ENCODE measurements around the gene MAGI2. TPM values are rescaled to one million over a fixed set of nuclear protein-coding genes. Genes with fewer than 3 reads are reported as not detected.

Gene MAGI2
- total and polyA plus RNA-seq, 2 experiments from 2014 or later = 10.4 to 26.4 TPM

DNA sequence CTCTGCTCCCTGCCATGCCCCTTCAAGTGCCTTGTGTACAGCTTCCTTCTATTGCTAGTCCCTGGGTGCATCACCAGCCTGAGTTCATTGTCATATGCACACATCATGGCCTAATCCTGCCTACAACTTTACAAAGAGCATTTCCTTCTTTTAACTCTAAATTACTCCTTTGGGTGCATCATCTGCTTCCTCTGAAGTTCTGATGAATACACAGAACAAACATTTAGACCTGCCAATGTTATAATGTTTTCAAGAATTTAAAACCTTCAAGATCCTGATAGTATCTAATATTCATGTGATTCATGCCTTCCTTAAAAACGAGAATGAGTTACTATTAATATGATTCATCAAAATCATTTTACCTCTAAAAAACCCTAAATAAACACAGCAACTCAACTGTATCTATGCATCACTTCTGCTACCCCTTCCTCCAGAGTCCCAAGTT is 357.1 kb downstream of the MAGI2 start:
- DNase-seq (ENCODE audit: low spot score) = no peak
- Mint-ChIP-seq H3K4me3 (no peak overlapping the region), H3K9me3 (0 out of 3 replicates have a peak, but pooled peaks cover 5% of the 10 kb centered on the region), H3K4me1 (no peaks in the 10 kb centered on the region), H3K36me3 (ENCODE audit: low read depth) (no peaks in the 10 kb centered on the region), H3K27me3 (ENCODE audit: insufficient read depth, low read depth, poor library complexity) (no peaks in the 10 kb centered on the region), H3K27ac (no peak overlapping the region)
- ATAC-seq = no peak
- Histone ChIP-seq H3K4me3 (no peak overlapping the region), H3K27me3 (ENCODE audit: insufficient read depth) (no peaks in the 10 kb centered on the region), H3K36me3 (ENCODE audit: insufficient read depth) (no peaks in the 10 kb centered on the region), H2AFZ (no peak overlapping the region), H3K4me2 (no peak overlapping the region), H3F3A (replicated peaks; ENCODE audit: low read depth) (no peaks in the 10 kb centered on the region), H3K27ac (ENCODE audit: low read depth) (no peak overlapping the region), H4K20me1 (replicated peaks; ENCODE audit: insufficient read depth) (no peaks in the 10 kb centered on the region), H3K4me1 (ENCODE audit: insufficient read depth) (no peaks in the 10 kb centered on the region), H3K79me2 (replicated peaks; ENCODE audit: insufficient read depth) (no peaks in the 10 kb centered on the region), H3K9me2 (ENCODE audit: insufficient read depth) (no peaks in the 10 kb centered on the region)
- TF ChIP-seq POLR2AphosphoS5 (IDR thresholded peaks at IDR 0.05; ENCODE audit: low read depth) = no peak
- TF ChIP-seq ZNF114 (CRISPR knock-in tag; IDR thresholded peaks at IDR 0.05) = no peak
- TF ChIP-seq ZNF331 (CRISPR knock-in tag; IDR thresholded peaks at IDR 0.05; ENCODE audit: low read depth) = no peak
- TF ChIP-seq NANOG (IDR thresholded peaks at IDR 0.05; ENCODE audit: borderline replicate concordance) = no peak
- TF ChIP-seq EZH2 (IDR thresholded peaks at IDR 0.05; ENCODE audit: low read depth, unreplicated experiment) = no peak
- TF ChIP-seq REST (IDR thresholded peaks at IDR 0.05; ENCODE audit: unreplicated experiment) = no peak
- TF ChIP-seq ETS1 (IDR thresholded peaks at IDR 0.05) = no peak
- TF ChIP-seq JUNB (IDR thresholded peaks at IDR 0.05; ENCODE audit: unreplicated experiment) = no peak
- TF ChIP-seq ZNF462 (CRISPR knock-in tag; IDR thresholded peaks at IDR 0.05) = no peak
- TF ChIP-seq CREB1 (CRISPR knock-in tag; IDR thresholded peaks at IDR 0.05; ENCODE audit: low read depth) = no peak
- TF ChIP-seq EZH2phosphoT487 (IDR thresholded peaks at IDR 0.05; ENCODE audit: unreplicated experiment) = no peak
- no peak for TF ChIP-seq STAT1 (IDR thresholded peaks at IDR 0.05; ENCODE audit: unreplicated experiment)
- no peak for TF ChIP-seq CTCF (conservative IDR thresholded peaks at IDR 0.05; ENCODE audit: low read depth in 2 of 2)
